NOMO-1 treated with dmso at 0.1 percent for 144 hours (cell line): ENCODE results near the gene PLXNA4.

Source experiments
- DNase-seq: peaks from one replicate; lab custom pipeline; 2025; ENCODE audit not compliant: unreplicated experiment; lab: John Stamatoyannopoulos, UW

PLXNA4 gene

GRCh38 chr7:132503415-132503814 is 72.9 kb downstream of the PLXNA4 start:
- no peak for DNase-seq

GRCh38 chr7:132501956-132502355 is 74.3 kb downstream of the PLXNA4 start:
- no peak for DNase-seq

GRCh38 chr7:132500727-132501440 is 75.4 kb downstream of the PLXNA4 start:
- no peak for DNase-seq

- no peak for DNase-seq
These were observed 76.8 kb downstream of the PLXNA4 start for GRCh38 chr7:132499487-132499886.

- no peak for DNase-seq
These were observed 77.2 kb downstream of the PLXNA4 start for GRCh38 chr7:132499065-132499464.

GRCh38 chr7:132498319-132498718 is 78.0 kb downstream of the PLXNA4 start:
- no peak for DNase-seq

- no peak for DNase-seq
These were observed 79.2 kb downstream of the PLXNA4 start for GRCh38 chr7:132497098-132497497.

GRCh38 chr7:132495936-132496335 is 80.3 kb downstream of the PLXNA4 start:
- DNase-seq: no peak

GRCh38 chr7:132494474-132494873 is 81.8 kb downstream of the PLXNA4 start:
- DNase-seq: no peak

GRCh38 chr7:132492823-132493445 is 83.3 kb downstream of the PLXNA4 start:
- no peak for DNase-seq

GRCh38 chr7:132491391-132491945 is 84.8 kb downstream of the PLXNA4 start:
- no peak for DNase-seq

- DNase-seq: no peak
These were observed 85.8 kb downstream of the PLXNA4 start for GRCh38 chr7:132490474-132490873.

GRCh38 chr7:132489776-132490237 is 86.5 kb downstream of the PLXNA4 start:
- DNase-seq: no peak

GRCh38 chr7:132488634-132489302 is 87.5 kb downstream of the PLXNA4 start:
- no peak for DNase-seq

GRCh38 chr7:132486274-132486610 is 90.0 kb downstream of the PLXNA4 start:
- no peak for DNase-seq

- no peak for DNase-seq
These were observed 90.5 kb downstream of the PLXNA4 start for GRCh38 chr7:132485600-132486273.

GRCh38 chr7:132485136-132485535 is 91.1 kb downstream of the PLXNA4 start:
- DNase-seq: no peak

GRCh38 chr7:132482866-132483265 is 93.4 kb downstream of the PLXNA4 start:
- DNase-seq: no peak

- DNase-seq: no peak
These were observed 95.7 kb downstream of the PLXNA4 start for GRCh38 chr7:132480534-132480933.

GRCh38 chr7:132476541-132476940 is 99.7 kb downstream of the PLXNA4 start:
- DNase-seq: no peak

GRCh38 chr7:132475669-132476116 is 100.6 kb downstream of the PLXNA4 start:
- no peak for DNase-seq
